ENCODE measurements around the gene VSIG10L2. TPM values are rescaled to one million over a fixed set of nuclear protein-coding genes. Genes with fewer than 3 reads are reported as not detected.
"Not testable (repeated sequence)": the region's sequence is repeated elsewhere in the genome, so short reads cannot be mapped to it uniquely, and the experiment has no call there.

VSIG10L2 gene
- not detected for total RNA-seq

DNA sequence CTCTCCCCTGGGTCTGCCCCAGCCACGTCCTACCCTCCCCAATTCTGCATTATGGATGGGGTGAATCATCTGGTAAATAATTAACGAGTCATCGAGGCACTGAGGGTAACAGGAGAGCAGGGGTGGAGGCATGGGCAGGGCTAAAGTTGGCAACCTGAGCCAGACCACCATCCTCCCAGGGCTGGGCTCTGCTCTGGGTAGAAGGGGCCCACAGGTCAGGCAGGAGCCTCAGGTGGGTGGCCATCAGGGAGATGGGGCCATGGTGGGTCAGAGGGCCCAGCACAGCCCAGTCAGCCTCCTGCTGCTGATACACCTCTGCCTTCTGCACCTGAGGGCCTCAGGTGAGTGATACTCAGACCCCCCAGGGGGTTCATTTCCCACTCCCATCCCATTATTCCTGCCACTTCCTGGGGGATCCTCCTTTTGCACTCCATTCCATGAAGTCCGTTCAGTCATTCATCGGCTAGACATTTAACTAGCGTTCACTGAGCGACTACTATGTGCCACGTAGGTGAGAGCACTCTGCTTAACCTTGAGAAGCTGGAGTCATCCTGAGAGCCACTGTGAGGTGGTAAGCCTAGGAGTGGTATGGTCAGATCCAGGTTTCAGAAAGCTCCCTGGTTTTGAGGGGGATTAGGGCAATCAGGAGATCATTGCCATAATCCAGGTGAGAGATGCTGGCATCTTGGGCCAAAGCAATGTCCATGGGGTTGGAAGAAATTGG, at the start of gene VSIG10L2:
VSIG10L2 (plus strand) TSS at position 248 of the 724 bp plus-strand sequence; CDS start at position 260, 12 bp downstream.
- DNase-seq (ENCODE audit: low spot score): peak; percentile 5

- no peak for DNase-seq (ENCODE audit: low spot score)
Observed at GRCh38 chr11:125901872-125902271, 44.0 kb upstream of the VSIG10L2 start.

DNA sequence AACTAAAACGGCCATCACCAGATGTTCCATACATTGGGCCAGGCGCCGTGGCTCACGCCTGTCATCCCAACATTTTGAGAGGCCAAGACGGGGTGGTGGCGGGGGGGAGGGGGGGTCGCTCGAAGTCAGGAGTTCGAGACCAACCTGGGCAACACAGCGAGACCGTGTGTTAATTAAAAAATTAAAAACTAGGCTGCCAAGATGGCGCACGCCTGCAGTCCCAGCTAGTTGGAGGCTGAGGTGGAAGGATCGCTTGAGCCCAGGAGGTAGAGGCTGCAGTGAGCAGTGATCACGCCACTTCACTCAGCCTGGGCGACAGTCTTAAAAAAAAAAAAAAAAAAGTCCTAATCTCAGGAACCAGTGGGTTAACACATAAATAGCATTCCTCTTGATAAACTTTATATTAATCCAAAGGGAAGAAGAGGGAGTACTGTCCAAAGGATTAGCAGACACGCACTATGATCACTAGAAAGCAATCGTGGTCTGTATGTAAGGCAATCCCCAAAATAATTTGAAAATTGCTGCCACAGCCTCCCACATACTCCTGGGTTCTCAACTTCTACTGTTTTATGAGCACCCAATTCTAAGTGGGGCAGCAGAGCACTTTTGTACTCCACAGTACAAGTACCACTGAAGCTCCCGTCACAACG, 43.4 kb upstream of the VSIG10L2 start:
- no peak for DNase-seq (ENCODE audit: low spot score)

GRCh38 chr11:125902927-125903710, 42.7 kb upstream of the VSIG10L2 start, which contains the start of gene PUS3:
TSS of gene PUS3 (minus strand) at chr11:125903206. CDS start at chr11:125896284, 6,922 bp downstream.
- DNase-seq (ENCODE audit: low spot score): peak; percentile 89

DNA sequence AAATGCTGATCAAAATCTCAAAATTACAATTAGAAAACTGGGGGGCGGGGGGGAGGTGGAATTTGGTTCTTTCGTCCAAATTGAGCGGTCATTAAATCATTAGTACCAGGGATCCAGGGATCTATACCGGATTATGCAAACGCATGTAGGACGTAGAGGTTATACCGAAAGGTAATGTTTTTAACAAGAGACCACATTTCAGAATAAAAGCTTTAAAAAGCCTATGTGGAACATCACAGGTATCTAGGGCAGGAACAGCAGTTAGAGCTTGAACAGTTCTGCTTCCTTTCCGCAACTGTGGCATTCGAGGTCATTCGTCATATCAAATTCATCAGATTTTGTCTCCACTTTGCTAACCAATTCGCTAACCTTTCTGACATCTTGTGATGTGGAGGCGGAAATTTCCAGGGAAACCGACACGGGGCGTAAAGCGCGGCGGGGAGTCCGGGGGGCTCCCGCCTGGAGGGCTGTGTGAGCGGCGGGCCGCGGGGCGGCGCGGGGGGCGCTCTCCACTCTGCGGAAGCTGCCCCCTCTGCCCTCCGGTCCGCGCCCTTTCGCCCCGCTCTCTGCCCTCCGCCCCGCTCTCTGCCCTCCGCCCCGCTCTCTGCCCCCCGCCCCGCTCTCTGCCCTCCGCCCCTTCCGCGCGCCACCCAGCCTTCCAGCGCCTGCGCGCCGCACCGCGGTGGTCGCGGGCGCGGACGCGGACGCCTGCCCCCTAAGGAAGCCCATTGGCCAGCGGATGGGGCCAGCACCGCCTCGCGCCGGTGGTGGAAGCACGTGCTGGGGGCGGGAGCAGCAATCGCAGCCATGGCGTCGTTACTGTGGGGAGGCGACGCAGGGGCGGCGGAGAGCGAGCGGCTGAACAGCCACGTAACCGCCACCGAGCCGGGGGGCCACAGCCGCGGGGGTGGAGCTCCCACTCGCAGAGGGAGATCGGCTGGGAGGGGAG, 41.9 kb upstream of the VSIG10L2 start, which contains the start of gene DDX25:
DDX25 (plus strand) TSS at position 798 of the 949 bp plus-strand sequence; CDS start at position 808, 10 bp downstream.
- no peak for DNase-seq (ENCODE audit: low spot score)

GRCh38 chr11:125904678-125905077, 41.2 kb upstream of the VSIG10L2 start:
- DNase-seq (ENCODE audit: low spot score): no peak

- no peak for DNase-seq (ENCODE audit: low spot score)
Observed at GRCh38 chr11:125910226-125910849, 35.5 kb upstream of the VSIG10L2 start.

DNA sequence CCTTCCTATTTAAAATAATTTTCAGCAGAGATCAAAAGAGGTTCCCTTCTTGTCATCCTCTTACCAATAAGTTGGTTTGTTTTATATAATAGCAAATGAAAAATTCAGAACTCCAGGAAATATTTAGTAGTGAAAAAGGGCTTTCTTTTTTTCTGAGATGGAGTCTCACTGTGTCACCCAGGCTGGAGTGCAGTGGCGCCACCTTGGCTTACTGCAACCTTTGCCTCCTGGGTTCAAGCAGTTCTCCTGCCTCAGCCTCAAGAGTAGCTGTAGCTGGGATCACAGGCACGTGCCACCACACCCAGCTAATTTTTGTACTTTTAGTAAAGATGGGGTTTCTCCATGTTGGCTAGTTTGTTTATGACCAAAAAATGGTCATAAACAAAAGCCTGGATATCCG, 31.2 kb upstream of the VSIG10L2 start:
- DNase-seq (ENCODE audit: low spot score): not testable (repeated sequence)

- peak; percentile 47 for DNase-seq (ENCODE audit: low spot score)
Observed at GRCh38 chr11:125916683-125917347, 29.0 kb upstream of the VSIG10L2 start.

- DNase-seq (ENCODE audit: low spot score): no peak
Observed at GRCh38 chr11:125918140-125918840, 27.6 kb upstream of the VSIG10L2 start.

- no peak for DNase-seq (ENCODE audit: low spot score)
Observed at GRCh38 chr11:125921042-125921441, 24.8 kb upstream of the VSIG10L2 start.

- DNase-seq (ENCODE audit: low spot score): no peak
Observed at GRCh38 chr11:125922156-125922555, 23.7 kb upstream of the VSIG10L2 start.

DNA sequence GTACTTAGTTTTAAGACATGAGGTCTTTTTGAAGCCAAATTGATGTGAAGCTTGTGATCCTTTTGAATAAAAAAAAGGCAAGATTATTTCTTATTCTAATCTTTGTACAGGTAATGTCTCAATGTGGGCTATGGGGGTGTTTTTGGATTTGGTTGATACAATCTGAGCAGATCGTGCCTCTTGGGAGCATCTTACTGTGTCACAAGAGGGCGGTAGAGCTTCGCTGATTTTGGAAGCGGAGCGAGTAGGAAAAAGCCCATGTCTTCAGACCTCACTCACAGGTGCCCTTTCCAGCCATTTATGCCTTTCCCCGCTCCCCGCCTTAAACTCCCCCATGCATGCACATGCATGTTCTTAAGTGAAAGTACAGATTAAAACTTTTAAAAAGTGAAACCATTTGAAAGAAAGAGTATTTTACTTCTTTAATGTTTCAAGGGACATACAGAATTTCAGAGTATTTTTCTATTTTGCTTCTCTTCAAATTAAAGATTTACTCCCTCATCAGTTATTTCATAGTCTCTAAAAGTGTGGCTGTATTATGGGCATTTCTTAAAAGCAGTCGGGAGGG, 22.7 kb upstream of the VSIG10L2 start:
- DNase-seq (ENCODE audit: low spot score): peak; percentile 72

DNA sequence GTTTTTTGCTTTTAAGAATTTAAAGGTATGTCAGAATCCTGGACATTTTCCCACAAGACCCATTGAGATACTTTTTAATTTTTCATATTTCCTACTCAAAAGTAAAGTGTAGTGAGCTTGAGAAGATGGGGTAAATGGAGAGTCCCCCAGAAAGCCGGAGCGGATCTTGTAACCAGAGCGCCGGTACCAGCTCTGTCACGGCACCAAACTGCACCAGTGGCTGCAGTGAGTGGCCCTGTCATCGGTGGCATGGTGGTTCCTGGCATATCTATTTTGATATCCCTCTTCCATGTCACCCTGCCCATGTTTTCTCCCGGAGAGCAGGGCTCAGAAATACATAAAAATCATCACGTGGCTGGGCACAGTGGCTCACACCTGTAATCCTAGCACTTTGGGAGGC, 22.2 kb upstream of the VSIG10L2 start:
- DNase-seq (ENCODE audit: low spot score): no peak

DNA sequence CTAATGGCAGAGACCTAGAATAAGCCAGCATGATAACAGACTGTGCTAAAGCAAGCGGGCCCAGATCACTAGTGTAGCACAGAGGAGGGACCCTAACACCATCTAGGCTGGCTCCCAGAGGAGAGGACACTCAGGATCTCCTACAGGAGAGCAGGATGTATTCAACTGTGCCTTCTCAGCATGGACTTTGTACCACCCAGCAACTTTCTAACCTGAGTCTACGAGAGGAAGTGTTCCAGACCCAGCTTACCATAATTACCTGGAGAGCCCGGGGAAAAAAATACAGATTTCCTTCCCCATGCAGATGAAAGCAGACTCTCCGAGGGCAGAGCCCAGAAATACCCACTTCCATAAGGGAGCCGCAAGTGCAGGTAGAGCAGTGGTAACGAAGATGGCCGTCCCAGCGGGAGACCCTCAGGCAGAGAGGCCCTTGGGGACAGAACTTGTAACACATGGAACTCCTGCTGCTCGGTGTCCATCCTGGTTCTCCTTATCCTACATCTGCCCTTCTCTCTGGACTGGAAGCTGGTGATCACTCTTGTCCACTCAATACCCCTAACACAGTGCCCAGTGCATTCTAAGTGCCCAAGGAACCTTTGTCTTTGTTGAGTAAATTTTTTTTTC, 21.3 kb upstream of the VSIG10L2 start:
- DNase-seq (ENCODE audit: low spot score): no peak

DNA sequence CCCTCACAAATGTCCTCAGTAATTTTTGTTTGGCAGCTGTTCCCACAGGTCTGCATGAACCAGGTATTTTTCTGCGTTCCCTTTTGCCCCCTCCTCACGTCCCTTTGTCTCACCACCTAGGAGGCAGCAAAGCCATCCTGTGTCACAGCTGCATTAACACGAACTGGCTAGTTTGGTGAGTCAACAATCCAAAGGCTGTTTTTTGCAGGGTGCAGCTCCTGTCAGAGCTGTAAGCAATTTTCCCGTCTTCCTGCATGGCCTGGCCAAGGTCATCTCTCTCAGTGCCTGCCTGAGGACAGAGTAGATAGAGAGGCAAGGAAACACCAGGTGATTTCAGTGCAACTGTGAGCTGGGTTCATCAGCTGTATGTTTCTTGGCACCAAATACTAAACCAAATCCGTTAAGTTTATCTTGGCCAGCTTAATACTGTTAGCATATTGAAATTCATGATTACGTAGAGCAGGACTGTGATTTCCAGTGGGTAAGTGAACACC, 20.6 kb upstream of the VSIG10L2 start:
- DNase-seq (ENCODE audit: low spot score): peak; percentile 42

DNA sequence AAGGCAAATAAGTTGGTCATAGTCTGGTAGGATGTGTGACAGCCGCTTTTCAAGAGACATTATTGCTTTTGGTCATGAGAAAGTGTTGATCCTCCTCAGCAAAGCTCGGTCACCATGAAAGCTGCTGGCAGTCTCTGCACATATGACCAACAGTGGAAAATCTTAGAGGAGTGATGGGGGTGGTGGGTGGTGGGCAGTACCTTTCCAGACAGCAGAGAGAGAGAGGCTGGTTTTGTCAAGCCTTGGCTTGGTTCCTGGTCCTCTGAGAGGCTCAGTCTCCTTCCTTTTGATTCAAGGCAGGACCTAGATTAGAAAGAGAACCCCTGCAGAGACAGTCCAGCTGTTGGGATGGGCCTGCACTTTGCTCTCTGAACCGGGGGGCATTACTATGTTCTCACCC, 20.0 kb upstream of the VSIG10L2 start:
- DNase-seq (ENCODE audit: low spot score): no peak

DNA sequence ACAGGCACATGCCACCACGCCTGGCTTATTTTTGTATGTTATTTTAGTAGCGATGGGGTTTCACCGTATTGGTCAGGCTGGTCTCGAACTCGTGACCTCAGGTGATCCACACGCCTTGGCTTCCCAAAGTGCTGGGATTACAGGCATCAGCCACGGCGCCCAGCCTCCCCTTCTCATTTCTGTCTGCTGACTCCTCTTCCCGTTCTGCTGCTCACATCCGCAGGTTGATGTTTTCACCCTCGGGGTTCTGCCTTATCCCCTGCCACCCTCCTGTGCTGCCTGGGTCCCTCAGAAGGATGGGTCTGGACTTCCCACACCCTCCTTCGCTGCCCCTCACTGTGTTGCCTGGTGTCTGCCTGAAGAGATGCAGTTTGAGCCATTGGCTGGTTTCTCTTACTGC, 19.2 kb upstream of the VSIG10L2 start:
- no peak for DNase-seq (ENCODE audit: low spot score)

Data from mucosa of gallbladder (tissue), 1 donor.